Measurements from ENCODE around the gene IPPK.

IPPK gene

DNA sequence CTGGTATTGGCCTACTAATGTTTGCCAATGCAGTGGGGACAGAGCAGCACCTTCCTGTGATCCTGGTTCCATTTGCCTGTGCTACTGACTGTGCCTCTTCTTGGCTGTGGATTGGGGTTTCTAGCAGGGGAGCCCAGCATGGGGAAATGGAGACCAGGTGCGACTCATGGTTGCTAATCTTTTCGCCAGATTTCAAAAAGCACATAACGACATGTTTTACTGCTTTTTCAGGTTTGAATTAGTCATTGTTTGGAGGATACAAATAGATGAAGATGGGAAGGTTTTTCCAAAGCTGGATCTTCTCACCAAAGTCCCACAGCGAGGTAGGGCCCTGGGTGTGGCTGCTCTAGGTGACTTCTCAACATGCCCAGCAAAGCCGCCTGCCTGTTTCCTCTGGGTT lies 57.6 kb downstream of the IPPK start:
- no peak for ATAC-seq (ENCODE audit: insufficient read depth, low read depth)

DNA sequence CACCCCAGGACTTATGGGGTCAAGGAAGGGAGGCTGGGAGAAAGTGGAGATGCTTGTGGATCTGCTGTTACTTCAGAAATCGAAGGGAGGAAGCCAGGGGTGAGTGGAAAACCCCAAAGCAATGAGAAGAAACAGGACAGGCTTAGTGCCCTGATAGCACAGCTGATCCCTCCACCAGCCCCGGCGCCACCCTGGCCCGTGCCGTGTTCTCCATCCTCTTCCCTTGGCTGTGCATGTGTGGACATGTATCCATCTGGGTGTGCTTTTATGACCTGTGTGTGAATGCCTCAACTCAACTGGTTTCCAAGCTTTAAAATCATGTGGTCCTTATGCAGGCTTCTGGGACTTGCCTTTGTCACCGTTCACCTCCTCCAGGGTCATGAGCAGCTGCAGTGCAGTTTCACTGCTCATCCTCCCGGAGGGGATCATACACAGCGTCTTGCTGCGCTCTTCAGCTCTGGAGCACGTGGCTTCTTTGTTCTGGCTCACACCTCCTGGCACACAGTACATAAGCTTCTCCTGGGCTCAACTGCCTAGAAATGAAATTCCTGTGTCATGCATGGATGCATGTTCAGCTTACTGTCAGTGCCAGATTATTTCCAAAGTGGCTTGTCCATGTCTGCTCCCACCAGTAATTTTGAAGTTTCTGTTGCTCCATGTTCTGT lies 58.2 kb downstream of the IPPK start:
- H3K4me1 ChIP-seq (ENCODE audit: insufficient read depth, low read length) = no peaks in the 10 kb centered on the region
- peaks cover 63% of the 10 kb centered on the region for H3K36me3 ChIP-seq (ENCODE audit: insufficient read depth, low read length)
- H2AFZ ChIP-seq (ENCODE audit: low read depth, low read length) = no peak overlapping the region
- no peak overlapping the region for H3K4me2 ChIP-seq (ENCODE audit: insufficient read depth, low read length)
- no peak overlapping the region for H3K4me3 ChIP-seq (ENCODE audit: low read depth in 1 of 2, low read length in 2 of 2)
- H4K20me1 ChIP-seq (ENCODE audit: insufficient read depth, low read length) = no peaks in the 10 kb centered on the region; the same call in 1 of the 2 replicates
- H3K9me3 ChIP-seq (ENCODE audit: insufficient read depth, low read length, severe bottlenecking) = no peaks in the 10 kb centered on the region
- no peak overlapping the region for H3K27ac ChIP-seq (ENCODE audit: low read length)
- DNase-seq = no peak
- no peak for ATAC-seq (ENCODE audit: insufficient read depth, low read depth)
- no peak overlapping the region for H3K9ac ChIP-seq (ENCODE audit: low read depth, low read length)
- H3K27me3 ChIP-seq (ENCODE audit: insufficient read depth, low read length, poor library complexity) = no peaks in the 10 kb centered on the region
- H3K79me2 ChIP-seq (ENCODE audit: insufficient read depth, low read length) = no peaks in the 10 kb centered on the region
- TF ChIP-seq EZH2 (IDR thresholded peaks at IDR 0.05; ENCODE audit: borderline replicate concordance, low read depth, low read length, severe bottlenecking) (no peak), CTCF (IDR thresholded peaks at IDR 0.05; ENCODE audit: borderline replicate concordance, extremely low read depth, low read length, poor library complexity, severe bottlenecking) (no peak)

More for the DNA sequence above, 57.6 kb downstream of the IPPK start:
- Histone ChIP-seq H3K27me3 (ENCODE audit: insufficient read depth, low read length, poor library complexity) (no peaks in the 10 kb centered on the region), H3K4me3 (ENCODE audit: low read depth in 1 of 2, low read length in 2 of 2) (no peak overlapping the region), H3K4me1 (ENCODE audit: insufficient read depth, low read length) (no peaks in the 10 kb centered on the region), H3K4me2 (ENCODE audit: insufficient read depth, low read length) (no peak overlapping the region), H3K9ac (ENCODE audit: low read depth, low read length) (no peak overlapping the region), H3K36me3 (ENCODE audit: insufficient read depth, low read length) (peaks cover 68% of the 10 kb centered on the region), H3K79me2 (ENCODE audit: insufficient read depth, low read length) (no peaks in the 10 kb centered on the region), H4K20me1 (ENCODE audit: insufficient read depth, low read length) (no peaks in the 10 kb centered on the region; the same call in 1 of the 2 replicates), H2AFZ (ENCODE audit: low read depth, low read length) (no peak overlapping the region), H3K9me3 (ENCODE audit: insufficient read depth, low read length, severe bottlenecking) (no peaks in the 10 kb centered on the region), H3K27ac (ENCODE audit: low read length) (no peak overlapping the region)
- no peak for DNase-seq
- TF ChIP-seq EZH2 (IDR thresholded peaks at IDR 0.05; ENCODE audit: borderline replicate concordance, low read depth, low read length, severe bottlenecking) = no peak
- TF ChIP-seq CTCF (IDR thresholded peaks at IDR 0.05; ENCODE audit: borderline replicate concordance, extremely low read depth, low read length, poor library complexity, severe bottlenecking) = no peak

DNA sequence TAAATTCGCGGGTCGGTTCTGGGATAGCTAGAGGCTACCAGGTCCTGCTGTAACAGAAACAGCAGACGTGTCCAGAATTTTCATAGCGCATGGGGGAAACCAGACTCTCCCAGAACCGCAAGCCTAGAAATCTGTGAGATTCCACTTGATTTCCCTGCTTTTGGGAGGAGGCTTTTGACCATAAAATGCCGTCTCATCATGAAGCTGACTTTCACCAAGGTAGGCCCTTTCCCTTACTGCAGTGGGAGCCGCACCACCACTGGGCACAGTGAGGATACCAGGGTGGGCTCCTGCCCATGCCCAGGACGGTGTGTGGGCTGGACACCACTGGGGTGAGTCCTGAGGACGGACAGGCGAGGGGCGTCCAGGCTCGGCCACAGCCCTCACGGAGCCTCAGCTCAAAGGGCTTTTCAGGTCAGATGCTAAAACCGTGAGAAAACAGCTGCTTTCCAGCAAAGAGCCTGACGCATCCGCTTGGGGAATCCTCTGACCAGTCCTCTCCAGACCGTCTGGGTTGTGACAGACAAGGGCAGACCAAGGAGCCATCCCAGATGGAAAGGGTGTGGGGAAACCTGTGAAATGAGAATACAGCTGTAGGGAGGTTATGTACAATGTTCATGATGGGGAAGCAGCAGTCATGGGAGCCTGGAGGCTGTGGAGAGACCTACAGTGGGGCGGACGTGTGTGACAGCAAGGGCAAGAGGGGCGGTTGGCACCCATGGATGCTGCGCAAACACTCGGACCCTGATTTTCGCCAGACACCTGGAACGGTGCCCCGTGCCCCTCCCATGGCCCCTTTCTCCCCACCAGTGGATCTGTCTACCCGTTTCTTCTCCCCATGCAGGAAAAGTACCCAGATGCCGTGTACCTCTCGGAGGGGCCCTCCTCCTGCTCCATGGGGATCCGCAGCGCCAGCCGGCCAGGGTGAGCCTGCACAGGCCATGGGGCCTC lies 59.2 kb downstream of the IPPK start:
- H3K27me3 ChIP-seq (ENCODE audit: insufficient read depth, low read length, poor library complexity) = no peaks in the 10 kb centered on the region
- H3K27ac ChIP-seq (ENCODE audit: low read length) = no peak overlapping the region
- no peak overlapping the region for H3K4me2 ChIP-seq (ENCODE audit: insufficient read depth, low read length)
- no peak overlapping the region for H3K4me3 ChIP-seq (ENCODE audit: low read depth in 1 of 2, low read length in 2 of 2)
- peaks cover 53% of the 10 kb centered on the region for H3K36me3 ChIP-seq (ENCODE audit: insufficient read depth, low read length)
- no peak overlapping the region for H3K9ac ChIP-seq (ENCODE audit: low read depth, low read length)
- no peak overlapping the region for H2AFZ ChIP-seq (ENCODE audit: low read depth, low read length)
- ATAC-seq (ENCODE audit: insufficient read depth, low read depth) (no peak), DNase-seq (no peak)
- no peaks in the 10 kb centered on the region for H3K4me1 ChIP-seq (ENCODE audit: insufficient read depth, low read length)
- no peaks in the 10 kb centered on the region for H3K79me2 ChIP-seq (ENCODE audit: insufficient read depth, low read length)
- TF ChIP-seq CTCF (IDR thresholded peaks at IDR 0.05; ENCODE audit: borderline replicate concordance, extremely low read depth, low read length, poor library complexity, severe bottlenecking) = no peak
- no peak for TF ChIP-seq EZH2 (IDR thresholded peaks at IDR 0.05; ENCODE audit: borderline replicate concordance, low read depth, low read length, severe bottlenecking)
- H3K9me3 ChIP-seq (ENCODE audit: insufficient read depth, low read length, severe bottlenecking) = no peaks in the 10 kb centered on the region
- no peaks in the 10 kb centered on the region; the same call in 1 of the 2 replicates for H4K20me1 ChIP-seq (ENCODE audit: insufficient read depth, low read length)
